ENCODE data around the gene GSPT2. TPM values are rescaled to one million over a fixed set of nuclear protein-coding genes. Genes with fewer than 3 reads are reported as not detected.
A peak's percentile ranks its signal among the peaks of the same experiment; 100 is the strongest.
"Not testable (repeated sequence)": the region's sequence is repeated elsewhere in the genome, so short reads cannot be mapped to it uniquely, and the experiment has no call there.

Gene GSPT2
- 8.6 TPM for total RNA-seq

GRCh38 chrX:51743179-51743957 lies at the start of gene GSPT2:
GSPT2 (plus strand) TSS chrX:51743442; CDS start chrX:51743627, 185 bp downstream.
- ATAC-seq (peak; percentile 96), DNase-seq (ENCODE audit: low spot score) (peak; percentile 71)

GRCh38 chrX:51694254-51694653 lies 49.0 kb upstream of the GSPT2 start:
- ATAC-seq (no peak), DNase-seq (ENCODE audit: low spot score) (no peak)

GRCh38 chrX:51697397-51697796 lies 45.8 kb upstream of the GSPT2 start:
- ATAC-seq (no peak), DNase-seq (ENCODE audit: low spot score) (no peak)

GRCh38 chrX:51710277-51711164 lies 32.7 kb upstream of the GSPT2 start, which contains the start of gene CENPVL1:
CENPVL1 (plus strand) TSS chrX:51710512; CDS start chrX:51710512, 0 bp downstream.
- DNase-seq (ENCODE audit: low spot score); ATAC-seq: not testable (repeated sequence)

GRCh38 chrX:51712943-51713647 lies 30.1 kb upstream of the GSPT2 start:
- not testable (repeated sequence) for ATAC-seq; DNase-seq (ENCODE audit: low spot score)

- no peak for ATAC-seq
- no peak for DNase-seq (ENCODE audit: low spot score)
Measured at GRCh38 chrX:51728202-51728601, 15.0 kb upstream of the GSPT2 start.

GRCh38 chrX:51737091-51737490 lies 6.2 kb upstream of the GSPT2 start:
- DNase-seq (ENCODE audit: low spot score) (no peak), ATAC-seq (no peak)

- ATAC-seq, result no peak
- no peak for DNase-seq (ENCODE audit: low spot score)
Measured at GRCh38 chrX:51742586-51742985, 656 bp upstream of the GSPT2 start.

- DNase-seq (ENCODE audit: low spot score) (no peak), ATAC-seq (no peak)
Measured at GRCh38 chrX:51747671-51748070, 4.4 kb downstream of the GSPT2 start.

- no peak for ATAC-seq
- DNase-seq (ENCODE audit: low spot score), result no peak
Measured at GRCh38 chrX:51759055-51759839, 16.0 kb downstream of the GSPT2 start.

- DNase-seq (ENCODE audit: low spot score) (no peak), ATAC-seq (no peak)
Measured at GRCh38 chrX:51760657-51761056, 17.4 kb downstream of the GSPT2 start.

- DNase-seq (ENCODE audit: low spot score), result no peak
- ATAC-seq, result no peak
Measured at GRCh38 chrX:51766546-51766945, 23.3 kb downstream of the GSPT2 start.

GRCh38 chrX:51776851-51777250 lies 33.6 kb downstream of the GSPT2 start:
- DNase-seq (ENCODE audit: low spot score) (no peak), ATAC-seq (no peak)

GRCh38 chrX:51779306-51779705 lies 36.1 kb downstream of the GSPT2 start:
- DNase-seq (ENCODE audit: low spot score) (no peak), ATAC-seq (no peak)

GRCh38 chrX:51795136-51795535 lies 51.9 kb downstream of the GSPT2 start:
- DNase-seq (ENCODE audit: low spot score), result no peak
- ATAC-seq, result no peak

Other genes with a start within 250 kb of the GSPT2 start
- gene NUDT11, start 246.8 kb upstream of the GSPT2 start, total RNA-seq, result 0.08 TPM
- not detected for gene CENPVL3, start 124.5 kb upstream of the GSPT2 start, total RNA-seq
- gene CENPVL2, start 60.6 kb upstream of the GSPT2 start, total RNA-seq, result not detected
- gene CENPVL1, start 32.9 kb upstream of the GSPT2 start, total RNA-seq, result not detected
- gene MAGED1, start 150.2 kb downstream of the GSPT2 start, total RNA-seq, result 76.9 TPM

Measured in left lobe of liver (tissue), 2 donors.